GM23338 (cell line): Measurements from ENCODE around the gene GIGYF1. TPM values are rescaled to one million over a fixed set of nuclear protein-coding genes. Genes with fewer than 3 reads are reported as not detected.

Experiments used
- ATAC-seq: fragments of 200-7000 bp; cut with Tn5 transposase; 3 replicates; pipeline ENCODE4 v1.9.1; 2020
- DNase-seq: peaks from one replicate; pipeline ENCODE4 v3.0.0-alpha.2; 2015; ENCODE audit warnings: low spot score
- H2AFZ ChIP-seq: fragments of 200-600 bp; sonication (generic); 2 replicates; pipeline ENCODE4 v1.8.0; 2016; ENCODE audit warnings: antibody characterized with exemption, mild to moderate bottlenecking, moderate library complexity
- H3F3A ChIP-seq: fragments of 200-600 bp; sonication (generic); replicated peaks from 2 replicates; pipeline ENCODE4 v1.8.0; 2017; ENCODE audit warnings: antibody characterized with exemption, mixed run types, low read depth
- H3K27ac ChIP-seq: fragments of 200-600 bp; sonication (generic); 2 replicates; pipeline ENCODE4 v1.6.1; 2016; ENCODE audit warnings: low read depth
- H3K27me3 ChIP-seq: fragments of 200-600 bp; sonication (generic); 2 replicates; pipeline ENCODE4 v1.8.0; 2016; ENCODE audit warnings: mild to moderate bottlenecking, mixed run types, moderate library complexity; ENCODE audit not compliant: insufficient read depth
- H3K36me3 ChIP-seq: fragments of 200-600 bp; sonication (generic); 2 replicates; pipeline ENCODE4 v1.8.0; 2016; ENCODE audit warnings: mild to moderate bottlenecking; ENCODE audit not compliant: insufficient read depth
- H3K4me1 ChIP-seq: fragments of 200-600 bp; sonication (generic); 2 replicates; pipeline ENCODE4 v1.8.0; 2016; ENCODE audit warnings: mild to moderate bottlenecking, moderate library complexity; ENCODE audit not compliant: insufficient read depth
- H3K4me2 ChIP-seq: fragments of 200-600 bp; sonication (generic); 2 replicates; pipeline ENCODE4 v1.7.1; 2017; ENCODE audit warnings: mixed run types
- H3K4me3 ChIP-seq: fragments of 200-600 bp; sonication (generic); 2 replicates; pipeline ENCODE4 v1.6.1; 2016; ENCODE audit warnings: mixed run types
- H3K79me2 ChIP-seq: fragments of 200-600 bp; sonication (generic); replicated peaks from 2 replicates; pipeline ENCODE4 v1.8.0; 2017; ENCODE audit warnings: mild to moderate bottlenecking; ENCODE audit not compliant: insufficient read depth
- H3K9me2 ChIP-seq: fragments of 200-600 bp; sonication (generic); 2 replicates; pipeline ENCODE4 v1.8.0; 2017; ENCODE audit not compliant: insufficient read depth
- H4K20me1 ChIP-seq: fragments of 200-600 bp; sonication (generic); replicated peaks from 2 replicates; pipeline ENCODE4 v1.8.0; 2017; ENCODE audit warnings: mild to moderate bottlenecking; ENCODE audit not compliant: insufficient read depth
- H3K27ac Mint-ChIP-seq: 2 replicates; pipeline ENCODE4 v1.8.0; 2020; ENCODE audit warnings: inconsistent platforms, mild to moderate bottlenecking, moderate library complexity, mixed read lengths
- H3K27me3 Mint-ChIP-seq: 3 replicates; pipeline ENCODE4 v1.8.0; 2022; ENCODE audit warnings: low read depth, mild to moderate bottlenecking, moderate library complexity, mixed read lengths, inconsistent platforms; ENCODE audit not compliant: insufficient read depth, poor library complexity
- H3K36me3 Mint-ChIP-seq: 3 replicates; pipeline ENCODE4 v1.8.0; 2021; ENCODE audit warnings: low read depth, mild to moderate bottlenecking, inconsistent platforms, moderate library complexity, mixed read lengths
- H3K4me1 Mint-ChIP-seq: 3 replicates; pipeline ENCODE4 v1.8.0; 2020; ENCODE audit warnings: mild to moderate bottlenecking, inconsistent platforms, mixed read lengths
- H3K4me3 Mint-ChIP-seq: 3 replicates; pipeline ENCODE4 v1.8.0; 2021; ENCODE audit warnings: moderate library complexity, mild to moderate bottlenecking, inconsistent platforms, mixed read lengths
- H3K9me3 Mint-ChIP-seq: 3 replicates; pipeline ENCODE4 v1.8.0; 2020; ENCODE audit warnings: moderate library complexity, mild to moderate bottlenecking, inconsistent platforms, mixed read lengths
- CREB1 ChIP-seq: fragments of 250-450 bp; sonication (Bioruptor Pico); IDR thresholded peaks from 2 replicates; pipeline ENCODE4 v1.5.0; 2020; ENCODE audit warnings: low read depth, mild to moderate bottlenecking, moderate library complexity
- CTCF ChIP-seq, 2 experiments: fragments of 200-600 bp in 1 of 2; sonication (generic) in 1 of 2; conservative IDR thresholded peaks; 2 replicates each; pipeline versions ENCODE4 v1.5.1 to v1.6.1; 2016 to 2017; ENCODE audit warnings: antibody characterized with exemption in 2 of 2, low read depth in 2 of 2, mild to moderate bottlenecking in 2 of 2, moderate library complexity in 1 of 2
- ETS1 ChIP-seq: IDR thresholded peaks from 2 replicates; pipeline ENCODE4 v1.6.1; 2016; ENCODE audit warnings: antibody characterized with exemption
- JUNB ChIP-seq: IDR thresholded peaks from one replicate; pipeline ENCODE4 v1.6.1; 2016; ENCODE audit warnings: antibody characterized with exemption; ENCODE audit not compliant: unreplicated experiment
- NANOG ChIP-seq: IDR thresholded peaks from 2 replicates; pipeline ENCODE4 v1.6.1; 2016; ENCODE audit warnings: antibody characterized with exemption, borderline replicate concordance
- POLR2AphosphoS5 ChIP-seq: IDR thresholded peaks from 2 replicates; pipeline ENCODE4 v1.6.1; 2016; ENCODE audit warnings: antibody characterized with exemption, low read depth
- REST ChIP-seq: IDR thresholded peaks from one replicate; pipeline ENCODE4 v1.6.1; 2018; ENCODE audit warnings: antibody characterized with exemption; ENCODE audit not compliant: unreplicated experiment
- ZNF114 ChIP-seq: fragments of 250-450 bp; sonication (Bioruptor Pico); IDR thresholded peaks from 2 replicates; pipeline ENCODE4 v1.5.0; 2020; ENCODE audit warnings: mild to moderate bottlenecking, moderate library complexity
- polyA plus RNA-seq: library from polyadenylated mRNA; unstranded; fragments of >200 nt; fragmentation: Nextera tagmentation; extraction: Ambion mirVana; gene quantifications from 2 replicates; pipeline ENCODE4 v1.2.1, GENCODE V29; 2016
- total RNA-seq: library from RNA; depleted of rRNA; stranded (reverse); fragments of >200 nt; shearing (Covaris generic); gene quantifications from 2 replicates; pipeline ENCODE4 v1.2.3, GENCODE V29; 2014

Gene GIGYF1
- total and polyA plus RNA-seq, 2 experiments from 2014 or later, result 40.4 to 69.8 TPM

GRCh38 chr7:100693312-100694097 is 545 bp downstream of the GIGYF1 start:
- Histone ChIP-seq H3K27ac (peak overlapping the region; percentile 64; the same call in 1 of the 2 replicates), H4K20me1 (peaks cover 37% of the 10 kb centered on the region), H2AFZ (no peak overlapping the region), H3K36me3 (peaks cover 4% of the 10 kb centered on the region; the same call in 1 of the 2 replicates), H3K27me3 (no peaks in the 10 kb centered on the region), H3K4me2 (peak overlapping the region; percentile 98), H3K4me3 (peak overlapping the region; percentile 96), H3K79me2 (peaks cover 59% of the 10 kb centered on the region), H3K4me1 (peaks cover 22% of the 10 kb centered on the region), H3F3A (peaks cover 25% of the 10 kb centered on the region), H3K9me2 (no peaks in the 10 kb centered on the region)
- Mint-ChIP-seq H3K4me1 (peaks cover 42% of the 10 kb centered on the region), H3K4me3 (peak overlapping the region; percentile 96), H3K9me3 (peaks cover 8% of the 10 kb centered on the region; the same call in 2 of the 3 replicates), H3K36me3 (peaks cover 30% of the 10 kb centered on the region), H3K27me3 (peaks cover 24% of the 10 kb centered on the region), H3K27ac (peak overlapping the region; percentile 97)
- TF ChIP-seq REST (no peak), ZNF114 (no peak), CTCF (conservative IDR thresholded peaks at IDR 0.05; ENCODE audit: low read depth in 2 of 2) (no peak), ETS1 (no peak), POLR2AphosphoS5 (no peak; the same call in 1 of the 2 replicates), CREB1 (CRISPR knock-in tag) (no peak), JUNB (no peak), NANOG (no peak)
- peak; percentile 41 for DNase-seq
- ATAC-seq, result no peak; the same call in 2 of the 3 replicates
